Measurements from ENCODE around the gene CHADL.
"Not testable (repeated sequence)": the region's sequence is repeated elsewhere in the genome, so short reads cannot be mapped to it uniquely, and the experiment has no call there.

CHADL gene

GRCh38 chr22:41184679-41185078, 56.1 kb downstream of the CHADL start:
- no peak for DNase-seq (ENCODE audit: low read depth in 2 of 2)

GRCh38 chr22:41181349-41182241, 59.1 kb downstream of the CHADL start:
- DNase-seq (ENCODE audit: low read depth in 2 of 2), result no peak

- no peak for DNase-seq (ENCODE audit: low read depth in 2 of 2)
These were observed 59.8 kb downstream of the CHADL start for GRCh38 chr22:41180926-41181325.

- not testable (repeated sequence) for DNase-seq (ENCODE audit: low read depth in 2 of 2)
These were observed 60.4 kb downstream of the CHADL start for GRCh38 chr22:41180362-41180761.
